WTC11 (cell line): Measurements from ENCODE around the gene REC8.

Experiments used
- ATF2 ChIP-seq: sonication (generic); formaldehyde crosslinking; IDR thresholded peaks from 2 replicates; pipeline ENCODE4 v1.8.1; 2022; ENCODE audit warnings: low read depth, missing genetic modification reagents, borderline replicate concordance
- CBFB ChIP-seq: sonication (generic); formaldehyde crosslinking; IDR thresholded peaks from 2 replicates; pipeline ENCODE4 v1.8.1; 2022; ENCODE audit warnings: mild to moderate bottlenecking, low read depth, missing genetic modification reagents
- CREB1 ChIP-seq: sonication (generic); formaldehyde crosslinking; IDR thresholded peaks from 2 replicates; pipeline ENCODE4 v1.8.0; 2023; ENCODE audit warnings: mild to moderate bottlenecking, missing genetic modification reagents
- CTCF ChIP-seq: fragments of 200-600 bp; IDR thresholded peaks from 2 replicates; pipeline ENCODE4 v1.8.0; 2022; ENCODE audit warnings: antibody characterized with exemption
- E2F4 ChIP-seq: sonication (generic); formaldehyde crosslinking; IDR thresholded peaks from 2 replicates; pipeline ENCODE4 v1.8.1; 2022; ENCODE audit warnings: low read depth, mild to moderate bottlenecking, moderate library complexity, missing genetic modification reagents, borderline replicate concordance
- RELA ChIP-seq: sonication (generic); formaldehyde crosslinking; IDR thresholded peaks from 2 replicates; pipeline ENCODE4 v1.8.1; 2022; ENCODE audit warnings: missing genetic modification reagents, mild to moderate bottlenecking, borderline replicate concordance
- STAT6 ChIP-seq: sonication (generic); formaldehyde crosslinking; conservative IDR thresholded peaks from 2 replicates; pipeline ENCODE4 v1.8.1; 2023; ENCODE audit warnings: mild to moderate bottlenecking, low read depth, missing genetic modification reagents, moderate library complexity
- USF1 ChIP-seq: sonication (generic); formaldehyde crosslinking; IDR thresholded peaks from 2 replicates; pipeline ENCODE4 v1.8.0; 2022; ENCODE audit warnings: mild to moderate bottlenecking, missing genetic modification reagents
- ZNF232 ChIP-seq: sonication (generic); formaldehyde crosslinking; IDR thresholded peaks from 2 replicates; pipeline ENCODE4 v1.8.0; 2022; ENCODE audit warnings: mild to moderate bottlenecking, missing genetic modification reagents
- ZNF317 ChIP-seq: sonication (generic); formaldehyde crosslinking; IDR thresholded peaks from 2 replicates; pipeline ENCODE4 v1.8.1; 2023; ENCODE audit warnings: low read depth, mild to moderate bottlenecking, moderate library complexity, missing genetic modification reagents, borderline replicate concordance
- ZNF512 ChIP-seq: sonication (generic); formaldehyde crosslinking; IDR thresholded peaks from 2 replicates; pipeline ENCODE4 v1.8.1; 2022; ENCODE audit warnings: missing genetic modification reagents, borderline replicate concordance

GRCh38 chr14:24131549-24131966 is 40.3 kb upstream of the REC8 start:
- no peak for TF ChIP-seq RELA (CRISPR knock-in tag)
- no peak for TF ChIP-seq ZNF512 (CRISPR knock-in tag)
- TF ChIP-seq CTCF, result no peak
- TF ChIP-seq E2F4, result no peak
- no peak for TF ChIP-seq ZNF317
- no peak for TF ChIP-seq STAT6 (CRISPR knock-in tag)
- TF ChIP-seq ATF2 (CRISPR knock-in tag), result no peak
- no peak for TF ChIP-seq CREB1
- TF ChIP-seq ZNF232 (CRISPR knock-in tag), result no peak
- TF ChIP-seq CBFB (CRISPR knock-in tag), result no peak
- no peak for TF ChIP-seq USF1 (CRISPR knock-in tag)
